Omental fat pad (tissue), 4 donors: ENCODE results near the gene METTL8. TPM values are rescaled to one million over a fixed set of nuclear protein-coding genes. Genes with fewer than 3 reads are reported as not detected.
"Not testable (repeated sequence)": the region's sequence is repeated elsewhere in the genome, so short reads cannot be mapped to it uniquely, and the experiment has no call there.

Source experiments
- ATAC-seq: fragments of 150-250 bp; one replicate; pipeline ENCODE4 v1.9.1; 2016; ENCODE audit warnings: mild to moderate bottlenecking, moderate library complexity; ENCODE audit not compliant: low FRiP score
- DNase-seq: peaks from one replicate; pipeline ENCODE4 v3.0.0-alpha.2; 2019; ENCODE audit warnings: low spot score
- total RNA-seq, 4 donors: library from RNA; depleted of rRNA; stranded (reverse); fragments of >200 nt; gene quantifications; one replicate each; pipeline ENCODE4 v1.1.0, GENCODE V29; 2016
- TF ChIP-seq, protein P1 (sequence below), 3 donors: fragments of 450-650 bp; IDR thresholded peaks; one replicate each; pipeline ENCODE4 v1.5.1; 2016 to 2017; ENCODE audit warnings: antibody characterized with exemption in 3 of 3, mild to moderate bottlenecking in 3 of 3, moderate library complexity in 2 of 3

METTL8 gene
- total RNA-seq, 4 donors from 2014 or later = 10.7 to 25.0 (median 19.0) TPM

DNA sequence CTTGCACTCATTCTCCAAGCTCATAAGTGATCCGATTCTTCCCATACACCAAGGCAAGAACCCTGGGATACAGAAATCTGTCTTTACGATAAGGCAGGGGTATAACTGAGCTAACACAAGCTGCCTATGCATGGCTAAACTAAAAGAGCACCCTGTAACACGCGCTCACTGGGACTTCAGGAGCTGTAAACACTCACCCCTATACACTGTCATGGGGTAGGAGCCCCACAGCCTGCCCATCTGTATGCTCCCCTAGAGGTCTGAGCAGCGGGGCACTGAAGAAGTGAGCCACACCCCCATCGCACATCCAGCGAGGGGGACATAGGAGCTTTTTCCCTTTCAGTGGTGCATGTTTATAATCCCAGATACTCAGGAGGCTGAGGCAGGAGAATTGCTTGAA is 46.7 kb downstream of the METTL8 start:
- no peak for DNase-seq
- TF ChIP-seq, protein P1, sequence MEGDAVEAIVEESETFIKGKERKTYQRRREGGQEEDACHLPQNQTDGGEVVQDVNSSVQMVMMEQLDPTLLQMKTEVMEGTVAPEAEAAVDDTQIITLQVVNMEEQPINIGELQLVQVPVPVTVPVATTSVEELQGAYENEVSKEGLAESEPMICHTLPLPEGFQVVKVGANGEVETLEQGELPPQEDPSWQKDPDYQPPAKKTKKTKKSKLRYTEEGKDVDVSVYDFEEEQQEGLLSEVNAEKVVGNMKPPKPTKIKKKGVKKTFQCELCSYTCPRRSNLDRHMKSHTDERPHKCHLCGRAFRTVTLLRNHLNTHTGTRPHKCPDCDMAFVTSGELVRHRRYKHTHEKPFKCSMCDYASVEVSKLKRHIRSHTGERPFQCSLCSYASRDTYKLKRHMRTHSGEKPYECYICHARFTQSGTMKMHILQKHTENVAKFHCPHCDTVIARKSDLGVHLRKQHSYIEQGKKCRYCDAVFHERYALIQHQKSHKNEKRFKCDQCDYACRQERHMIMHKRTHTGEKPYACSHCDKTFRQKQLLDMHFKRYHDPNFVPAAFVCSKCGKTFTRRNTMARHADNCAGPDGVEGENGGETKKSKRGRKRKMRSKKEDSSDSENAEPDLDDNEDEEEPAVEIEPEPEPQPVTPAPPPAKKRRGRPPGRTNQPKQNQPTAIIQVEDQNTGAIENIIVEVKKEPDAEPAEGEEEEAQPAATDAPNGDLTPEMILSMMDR (IDR thresholded peaks at IDR 0.05) = no peak

DNA sequence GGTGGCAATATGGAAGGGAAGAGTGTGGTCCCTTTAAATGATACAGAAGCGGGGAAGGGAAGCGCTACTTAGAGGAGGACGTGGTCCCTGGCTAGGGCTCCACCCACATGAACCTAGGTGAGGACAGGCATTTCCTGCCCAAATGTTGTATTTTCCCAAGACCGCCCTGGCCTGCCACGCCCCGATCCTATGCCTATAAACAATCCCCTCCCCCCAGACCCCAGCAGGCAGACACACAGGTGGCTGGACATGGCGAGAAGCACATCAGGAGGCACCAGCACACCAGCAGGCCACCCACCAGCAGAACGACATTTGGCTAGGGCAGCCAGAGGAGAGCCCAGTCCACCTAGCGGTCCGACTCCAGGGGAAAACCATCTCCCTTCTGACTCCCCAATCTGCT is 47.2 kb downstream of the METTL8 start:
- TF ChIP-seq, protein P1 (IDR thresholded peaks at IDR 0.05) = no peak
- ATAC-seq (no peak), DNase-seq (no peak)

More for the DNA sequence above, 46.7 kb downstream of the METTL8 start:
- no peak for ATAC-seq

DNA sequence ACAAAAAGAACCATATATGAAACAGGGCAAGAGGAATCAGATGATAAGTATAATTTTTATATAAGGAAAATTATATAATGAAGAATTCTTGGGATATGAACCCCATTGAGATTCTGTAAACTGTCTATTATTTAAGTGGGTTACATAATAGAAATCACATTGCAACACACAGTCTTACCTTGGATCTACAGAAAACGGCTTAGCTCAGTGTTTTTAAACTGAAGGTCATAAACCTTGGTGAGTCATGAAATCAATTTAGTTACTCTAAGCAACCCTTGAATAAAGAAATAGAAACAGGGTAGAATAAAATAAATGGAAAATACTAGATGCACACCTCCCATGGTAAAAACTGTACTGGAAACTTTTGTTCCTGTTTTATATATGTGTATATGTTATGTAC is 50.7 kb downstream of the METTL8 start:
- TF ChIP-seq, protein P1 (IDR thresholded peaks at IDR 0.05) = no peak
- DNase-seq = no peak
- ATAC-seq = no peak

DNA sequence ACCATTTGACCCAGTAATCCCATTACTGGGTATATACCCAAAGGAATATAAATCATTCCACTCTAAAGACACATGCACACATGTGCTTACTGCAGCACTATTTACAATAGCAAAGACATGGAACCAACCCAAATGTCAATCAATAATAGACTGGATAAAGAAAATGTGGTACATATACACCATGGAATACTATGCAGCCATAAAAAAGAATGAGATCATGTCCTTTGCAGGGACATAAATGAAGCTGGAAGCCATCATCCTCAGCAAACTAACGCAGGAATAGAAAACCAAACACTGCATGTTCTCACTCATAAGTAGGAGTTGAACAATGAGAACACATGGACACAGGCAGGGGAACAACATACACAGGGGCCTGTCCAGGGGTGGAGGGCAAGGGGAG is 51.6 kb downstream of the METTL8 start:
- not testable (repeated sequence) for DNase-seq, ATAC-seq

DNA sequence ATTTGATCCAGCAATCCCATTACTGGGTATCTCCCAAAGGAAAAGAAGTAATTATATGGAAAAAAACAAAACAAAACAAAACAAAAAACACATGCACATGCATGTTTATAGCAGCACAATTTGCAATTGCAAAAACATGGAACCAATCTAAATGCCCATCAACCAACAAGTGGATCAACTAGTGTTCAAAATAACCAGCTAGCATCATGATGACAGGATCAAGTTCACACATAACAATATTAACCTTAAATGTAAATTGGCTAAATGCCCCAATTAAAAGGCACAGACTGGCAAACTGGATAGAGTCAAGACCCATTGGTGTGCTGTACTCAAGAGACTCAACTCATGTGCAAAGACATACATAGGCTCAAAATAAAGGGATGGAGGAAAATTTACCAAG is 55.9 kb downstream of the METTL8 start:
- not testable (repeated sequence) for ATAC-seq, DNase-seq

DNA sequence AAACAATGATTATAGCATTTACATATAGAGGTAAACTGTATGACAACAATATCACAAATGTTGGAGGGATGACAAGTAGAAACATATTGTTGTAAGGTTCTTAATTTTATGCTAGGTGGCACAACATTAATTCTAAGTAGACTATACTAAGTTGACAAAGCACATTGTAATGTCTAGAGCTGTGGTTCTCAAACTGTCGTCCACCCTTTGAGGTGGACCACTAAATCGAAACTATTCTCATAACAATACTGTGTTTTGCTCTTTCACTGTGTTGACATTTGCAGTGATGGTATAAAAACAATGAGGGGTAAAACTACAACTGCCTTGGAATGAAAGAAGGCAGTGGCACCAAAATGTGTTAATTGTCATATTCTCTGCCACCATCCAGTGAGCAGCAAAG is 66.1 kb downstream of the METTL8 start:
- TF ChIP-seq, protein P1 (IDR thresholded peaks at IDR 0.05) = no peak
- ATAC-seq = no peak
- DNase-seq = no peak

DNA sequence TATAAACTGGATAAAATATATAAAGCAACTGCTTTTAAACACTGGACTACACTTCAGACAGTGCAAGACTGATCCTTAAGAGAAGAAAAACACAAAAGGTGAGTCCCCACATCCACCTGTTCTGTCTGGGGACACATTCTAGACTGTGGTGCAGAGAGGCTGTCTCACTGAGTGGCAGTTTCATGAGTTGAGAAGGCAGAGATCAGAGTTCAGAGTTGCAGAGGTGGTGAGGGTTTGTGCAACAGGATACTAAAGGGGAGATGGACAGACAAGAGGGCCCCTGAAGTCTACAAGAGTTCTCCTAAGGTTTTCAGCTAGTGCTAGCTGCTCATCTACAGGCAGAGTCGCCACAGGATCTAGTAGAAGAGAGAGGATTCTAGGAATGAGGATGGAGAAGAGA is 68.0 kb downstream of the METTL8 start:
- TF ChIP-seq, protein P1 (IDR thresholded peaks at IDR 0.05) = no peak
- DNase-seq (no peak), ATAC-seq (no peak)

DNA sequence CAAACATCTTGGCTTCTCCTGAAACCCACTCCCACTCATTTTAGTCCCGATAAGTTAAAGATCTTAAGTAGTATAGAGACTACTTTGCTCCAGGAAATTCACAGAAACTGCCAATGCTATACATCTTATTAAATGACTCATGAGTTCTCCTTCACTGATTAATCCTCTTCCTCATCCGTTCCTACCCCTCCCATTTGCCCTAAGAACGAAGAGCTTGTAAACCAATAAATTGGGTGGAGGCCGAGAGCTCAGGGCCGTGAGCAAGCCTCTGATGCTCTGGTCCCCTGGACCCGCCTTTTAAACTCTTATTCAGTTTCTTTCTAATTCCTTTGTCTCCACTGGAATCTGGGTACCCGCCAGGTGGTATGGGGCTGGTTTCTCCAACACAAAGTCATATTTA is 68.6 kb downstream of the METTL8 start:
- no peak for ATAC-seq
- TF ChIP-seq, protein P1 (IDR thresholded peaks at IDR 0.05) = no peak
- DNase-seq = no peak
